Hepatocyte (in vitro differentiated cells): Measurements from ENCODE around the gene ZSCAN10.

Source experiments
- CTCF ChIP-seq: fragments of 200-600 bp; sonication (generic); IDR thresholded peaks from 2 replicates; pipeline ENCODE4 v1.5.1; 2016; ENCODE audit warnings: antibody characterized with exemption, mild to moderate bottlenecking; ENCODE audit not compliant: poor library complexity
- EZH2 ChIP-seq: fragments of 200-600 bp; sonication (generic); IDR thresholded peaks from 2 replicates; pipeline ENCODE4 v1.6.1; 2016; ENCODE audit warnings: antibody characterized with exemption, mild to moderate bottlenecking, borderline replicate concordance
- EZH2phosphoT487 ChIP-seq: fragments of 200-600 bp; sonication (generic); IDR thresholded peaks from one replicate; pipeline ENCODE4 v1.6.1; 2018; ENCODE audit warnings: antibody characterized with exemption, mild to moderate bottlenecking, low read depth, moderate library complexity; ENCODE audit not compliant: unreplicated experiment, severe bottlenecking

- TF ChIP-seq EZH2 (no peak), CTCF (no peak), EZH2phosphoT487 (no peak)
Observed at GRCh38 chr16:3140603-3141427, 41.7 kb upstream of the ZSCAN10 start.
